ENCODE data around the gene C4orf33. TPM values are rescaled to one million over a fixed set of nuclear protein-coding genes. Genes with fewer than 3 reads are reported as not detected.

C4orf33 gene
- total RNA-seq, 1 experiment from 2014 or later: 12.4 TPM

- H3K4me2 ChIP-seq: no peak overlapping the region
- no peaks in the 10 kb centered on the region for H3F3A ChIP-seq (ENCODE audit: insufficient read depth, low read depth)
- H3K36me3 ChIP-seq (ENCODE audit: low read depth): no peaks in the 10 kb centered on the region
- H3K4me1 ChIP-seq (replicated peaks; ENCODE audit: insufficient read depth): no peaks in the 10 kb centered on the region
- H3K4me3 ChIP-seq: no peak overlapping the region
- H3K9me3 ChIP-seq (ENCODE audit: insufficient read depth, low read depth): no peaks in the 10 kb centered on the region
- intact Hi-C loops (cut with micrococcal nuclease; ENCODE audit: unreplicated experiment): no loop called here
- H3K9me2 ChIP-seq (ENCODE audit: insufficient read depth): no peaks in the 10 kb centered on the region
- H3K27ac ChIP-seq: no peak overlapping the region
- no peak for DNase-seq
- TF ChIP-seq EZH2 (IDR thresholded peaks at IDR 0.05; ENCODE audit: low read depth) (no peak), CTCF (conservative IDR thresholded peaks at IDR 0.05) (no peak)
- H2AFZ ChIP-seq: no peak overlapping the region
- no peaks in the 10 kb centered on the region for H3K27me3 ChIP-seq (ENCODE audit: insufficient read depth, low read depth)
- POLR2A ChIA-PET (ENCODE audit: unreplicated experiment): no interaction called here
- BruUV-seq (replicated peaks): no TSS peak
- H4K20me1 ChIP-seq (ENCODE audit: insufficient read depth): no peaks in the 10 kb centered on the region
- CTCF ChIA-PET: no interaction called here
- H3K79me2 ChIP-seq (ENCODE audit: low read depth): no peaks in the 10 kb centered on the region
These were observed 35.4 kb downstream of the C4orf33 start for GRCh38 chr4:129131343-129131742.

- Histone ChIP-seq H3K4me1 (replicated peaks; ENCODE audit: insufficient read depth) (no peaks in the 10 kb centered on the region), H3F3A (ENCODE audit: insufficient read depth, low read depth) (no peaks in the 10 kb centered on the region), H3K79me2 (ENCODE audit: low read depth) (no peaks in the 10 kb centered on the region), H3K9me2 (ENCODE audit: insufficient read depth) (no peaks in the 10 kb centered on the region), H3K27ac (no peak overlapping the region), H3K36me3 (ENCODE audit: low read depth) (no peaks in the 10 kb centered on the region), H3K9me3 (ENCODE audit: insufficient read depth, low read depth) (no peaks in the 10 kb centered on the region), H4K20me1 (ENCODE audit: insufficient read depth) (no peaks in the 10 kb centered on the region), H3K4me3 (no peak overlapping the region), H3K27me3 (ENCODE audit: insufficient read depth, low read depth) (no peaks in the 10 kb centered on the region), H2AFZ (no peak overlapping the region), H3K4me2 (no peak overlapping the region)
- POLR2A ChIA-PET (ENCODE audit: unreplicated experiment): no interaction called here
- no TSS peak for BruUV-seq (replicated peaks)
- intact Hi-C loops (cut with micrococcal nuclease; ENCODE audit: unreplicated experiment): no loop called here
- DNase-seq: no peak
- CTCF ChIA-PET: no interaction called here
- TF ChIP-seq CTCF (conservative IDR thresholded peaks at IDR 0.05) (no peak), EZH2 (IDR thresholded peaks at IDR 0.05; ENCODE audit: low read depth) (no peak)
These were observed 40.5 kb downstream of the C4orf33 start for GRCh38 chr4:129136433-129136832.

- Histone ChIP-seq H3K27ac (no peak overlapping the region), H3K27me3 (ENCODE audit: insufficient read depth, low read depth) (no peaks in the 10 kb centered on the region), H3K4me1 (replicated peaks; ENCODE audit: insufficient read depth) (no peaks in the 10 kb centered on the region), H2AFZ (no peak overlapping the region), H3F3A (ENCODE audit: insufficient read depth, low read depth) (no peaks in the 10 kb centered on the region), H3K79me2 (ENCODE audit: low read depth) (no peaks in the 10 kb centered on the region), H4K20me1 (ENCODE audit: insufficient read depth) (no peaks in the 10 kb centered on the region), H3K4me2 (no peak overlapping the region), H3K4me3 (no peak overlapping the region), H3K9me3 (ENCODE audit: insufficient read depth, low read depth) (no peaks in the 10 kb centered on the region), H3K36me3 (ENCODE audit: low read depth) (no peaks in the 10 kb centered on the region), H3K9me2 (ENCODE audit: insufficient read depth) (no peaks in the 10 kb centered on the region)
- BruUV-seq (replicated peaks): no TSS peak
- POLR2A ChIA-PET (ENCODE audit: unreplicated experiment): no interaction called here
- CTCF ChIA-PET: no interaction called here
- intact Hi-C loops (cut with micrococcal nuclease; ENCODE audit: unreplicated experiment): no loop called here
- TF ChIP-seq CTCF (conservative IDR thresholded peaks at IDR 0.05): no peak
- TF ChIP-seq EZH2 (IDR thresholded peaks at IDR 0.05; ENCODE audit: low read depth): no peak
- DNase-seq: peak; percentile 16 to 39
These were observed 43.0 kb downstream of the C4orf33 start for GRCh38 chr4:129138810-129139496.

Data from PC-9 (cell line).